GM19397 (cell line): ENCODE results near the gene CTNS.
A peak's percentile ranks its signal among the peaks of the same experiment; 100 is the strongest.

ENCODE experiments used
- ATAC-seq: cut with Tn5 transposase; IDR thresholded peaks from one replicate; pipeline ENCODE4 v1.9.1; 2021; ENCODE audit warnings: mild to moderate bottlenecking, moderate library complexity; ENCODE audit not compliant: unreplicated experiment

The CTNS gene

DNA sequence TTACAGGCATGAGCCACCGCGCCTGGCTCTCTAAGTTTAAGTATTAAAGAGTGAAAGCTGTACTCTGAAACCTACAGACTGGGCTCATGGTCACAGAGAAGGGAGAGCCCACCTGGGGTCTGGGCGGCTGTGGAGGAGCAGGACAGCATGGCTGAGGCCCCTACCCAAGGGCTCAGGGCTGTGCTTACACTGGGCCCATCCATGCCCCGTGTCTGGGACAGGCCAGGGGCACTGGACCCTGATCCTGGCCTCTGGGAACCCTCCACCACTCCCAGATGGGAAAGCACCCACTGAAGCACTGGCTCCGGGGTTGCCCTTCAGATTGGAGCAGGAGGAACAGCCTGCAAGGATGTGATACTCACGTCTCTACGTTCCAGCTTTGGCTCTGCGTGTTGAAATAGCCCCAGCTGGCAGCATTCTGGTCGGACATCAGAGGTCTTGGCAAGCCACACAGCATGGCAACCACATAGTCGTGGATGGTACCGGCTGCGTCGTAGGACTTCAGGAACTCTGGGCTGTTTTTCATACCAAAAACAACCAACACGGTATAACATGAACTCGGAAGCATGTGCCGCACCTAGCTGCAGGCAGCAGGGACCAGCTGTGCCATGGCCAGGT is 13.5 kb upstream of the CTNS start:
- no peak for ATAC-seq

DNA sequence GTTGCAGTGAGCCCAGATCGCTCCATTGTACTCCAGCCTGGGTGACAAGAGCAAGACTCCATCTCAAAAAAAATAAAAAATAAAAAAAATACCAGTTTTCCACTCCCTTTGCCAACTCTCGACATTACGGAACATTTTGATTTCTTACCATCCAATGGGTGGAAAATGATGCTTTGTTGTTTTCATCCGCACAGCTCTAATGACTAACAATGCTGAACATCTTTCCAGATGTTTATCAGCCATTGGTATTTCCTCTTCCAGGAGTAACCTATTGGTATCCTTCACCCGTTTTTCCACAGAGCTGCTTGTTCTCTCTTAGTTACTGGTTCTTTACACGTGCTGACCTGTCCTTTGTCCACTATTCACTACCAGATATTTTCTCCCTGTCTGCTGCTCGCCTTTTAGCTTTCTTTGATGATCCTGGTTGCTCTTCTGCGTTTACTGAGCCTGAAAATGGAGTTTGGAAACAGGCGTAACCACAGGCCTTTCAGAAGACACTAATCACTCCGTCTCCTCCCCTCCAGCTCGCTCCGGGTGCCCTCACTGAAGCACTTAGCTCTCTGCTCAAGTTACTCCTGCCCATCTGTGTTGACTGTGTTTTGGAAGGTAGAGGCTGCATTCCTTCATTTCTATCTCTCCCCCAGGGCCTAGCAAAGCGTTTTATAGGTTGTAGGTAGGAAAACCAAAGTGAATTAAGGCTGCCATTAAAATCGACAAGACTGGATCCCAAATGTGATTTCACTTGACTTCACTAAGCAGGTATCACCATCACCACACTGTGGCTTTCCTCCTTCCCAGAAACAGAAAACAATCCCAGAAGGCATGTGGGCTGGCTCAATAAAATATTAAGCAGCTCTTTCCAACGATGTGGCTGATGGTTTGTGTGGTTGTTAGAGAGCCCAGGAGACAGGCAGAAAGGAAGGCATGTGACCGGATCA is 9.5 kb upstream of the CTNS start:
- no peak for ATAC-seq

DNA sequence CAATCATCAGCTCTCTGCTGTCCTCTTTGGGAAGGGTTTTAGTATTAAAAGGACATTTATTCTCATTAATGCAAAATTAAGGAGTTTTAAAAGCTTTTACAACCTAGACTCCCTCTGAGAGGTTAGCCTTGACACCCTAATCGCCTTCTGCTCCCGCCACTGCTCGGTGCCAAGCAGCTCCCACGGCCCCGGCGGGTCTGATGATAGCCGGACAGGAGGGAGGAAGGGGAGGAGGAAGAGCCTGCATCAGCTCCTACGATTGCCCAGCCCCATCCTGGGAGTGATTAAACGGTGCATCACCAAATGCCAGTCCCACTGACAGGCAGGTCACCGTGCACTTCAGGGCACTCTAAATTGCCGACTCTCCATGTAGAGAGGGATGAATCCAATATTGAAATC is 8.8 kb upstream of the CTNS start:
- ATAC-seq: no peak

DNA sequence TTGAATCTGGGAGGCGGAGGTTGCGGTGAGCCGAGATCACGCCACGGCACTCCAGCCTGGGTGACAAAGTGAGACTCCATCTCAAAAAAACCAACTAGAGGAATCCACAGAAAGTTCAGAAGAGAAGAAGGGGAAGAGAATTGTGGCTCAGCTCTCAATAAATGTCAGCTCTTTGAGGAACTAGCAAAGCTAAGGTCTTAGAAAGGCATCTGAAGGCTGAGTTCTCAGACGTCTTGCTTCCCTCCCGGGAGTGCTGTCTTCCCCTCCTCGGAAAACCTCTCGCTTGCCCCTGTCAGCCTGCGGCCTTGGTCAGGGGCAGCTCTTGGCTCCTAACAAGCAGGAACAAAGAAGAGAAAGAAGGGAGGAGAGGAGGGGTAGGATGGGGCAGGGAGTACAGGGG is 5.8 kb upstream of the CTNS start:
- no peak for ATAC-seq

DNA sequence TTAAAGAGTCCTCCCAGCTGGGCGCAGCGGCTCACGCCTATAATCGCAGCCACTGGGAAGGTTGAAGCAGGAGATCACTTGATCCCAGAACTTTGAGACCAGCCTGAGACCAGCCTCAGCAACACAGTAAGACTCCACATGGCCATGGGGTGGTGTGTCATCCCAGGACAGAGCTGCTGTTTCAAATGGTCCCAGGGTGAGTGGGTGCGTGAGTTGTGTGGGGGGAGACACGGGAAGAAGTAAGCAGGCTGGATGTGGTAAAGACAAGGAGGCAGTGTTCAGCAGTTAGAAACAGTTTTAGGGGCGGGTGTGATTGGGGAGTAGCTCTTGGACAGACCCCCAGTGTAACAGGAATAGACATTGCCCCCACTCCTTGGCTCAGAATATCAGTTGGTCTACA is 4.3 kb upstream of the CTNS start:
- ATAC-seq: no peak

DNA sequence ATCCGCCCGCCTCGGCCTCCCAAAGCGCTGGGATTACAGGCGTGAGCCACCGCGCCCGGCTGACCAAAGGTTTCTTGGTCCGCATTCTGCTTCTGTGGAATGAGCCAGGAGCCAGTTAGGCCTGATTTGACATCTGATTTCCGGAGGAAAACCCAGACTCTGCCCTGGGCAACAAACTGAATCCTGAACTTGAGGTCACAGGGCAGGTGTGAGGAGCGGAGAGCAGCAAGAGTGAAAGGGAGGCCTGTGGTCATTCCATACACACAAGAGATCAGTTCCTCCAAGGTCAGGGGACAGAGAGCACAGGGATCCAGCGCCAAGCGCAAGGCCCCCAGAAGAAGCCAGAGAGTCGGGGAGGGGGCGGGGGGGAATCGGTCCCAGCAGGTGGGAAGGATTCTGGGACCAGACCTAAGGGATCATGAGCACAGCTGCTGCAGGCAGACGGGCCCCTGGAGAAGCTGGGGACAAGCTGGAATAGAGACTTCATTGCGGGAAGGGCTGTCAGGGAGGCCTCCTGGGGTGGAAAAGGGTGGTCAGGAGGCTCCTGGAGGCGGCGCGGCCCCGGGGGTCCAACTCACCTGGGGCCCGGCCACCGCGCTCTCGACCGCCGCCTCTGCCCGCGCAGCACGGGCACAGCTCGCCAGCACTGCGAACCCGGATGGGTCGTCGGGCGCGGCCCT is 946 bp upstream of the CTNS start:
- ATAC-seq: peak; percentile 34

DNA sequence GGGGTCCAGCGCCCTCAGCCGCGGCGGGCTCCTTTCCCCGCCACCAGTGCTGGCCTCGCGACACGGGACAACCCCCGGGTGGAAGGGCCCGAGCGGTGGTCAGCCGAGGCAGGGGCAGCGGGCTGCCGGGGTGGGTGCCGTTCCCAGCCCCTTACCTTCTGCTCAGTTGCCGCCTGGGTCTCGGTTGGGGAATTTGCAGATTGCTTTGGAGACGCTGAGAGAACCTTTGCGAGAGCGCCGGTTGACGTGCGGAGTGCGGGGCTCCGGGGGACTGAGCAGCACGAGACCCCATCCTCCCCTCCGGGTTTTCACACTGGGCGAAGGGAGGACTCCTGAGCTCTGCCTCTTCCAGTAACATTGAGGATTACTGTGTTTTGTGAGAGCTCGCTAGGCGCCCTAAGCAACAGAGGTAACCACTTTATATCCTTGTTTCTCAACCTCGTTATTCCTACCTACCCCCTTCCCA is 381 bp downstream of the CTNS start:
- ATAC-seq: peak; percentile 15

DNA sequence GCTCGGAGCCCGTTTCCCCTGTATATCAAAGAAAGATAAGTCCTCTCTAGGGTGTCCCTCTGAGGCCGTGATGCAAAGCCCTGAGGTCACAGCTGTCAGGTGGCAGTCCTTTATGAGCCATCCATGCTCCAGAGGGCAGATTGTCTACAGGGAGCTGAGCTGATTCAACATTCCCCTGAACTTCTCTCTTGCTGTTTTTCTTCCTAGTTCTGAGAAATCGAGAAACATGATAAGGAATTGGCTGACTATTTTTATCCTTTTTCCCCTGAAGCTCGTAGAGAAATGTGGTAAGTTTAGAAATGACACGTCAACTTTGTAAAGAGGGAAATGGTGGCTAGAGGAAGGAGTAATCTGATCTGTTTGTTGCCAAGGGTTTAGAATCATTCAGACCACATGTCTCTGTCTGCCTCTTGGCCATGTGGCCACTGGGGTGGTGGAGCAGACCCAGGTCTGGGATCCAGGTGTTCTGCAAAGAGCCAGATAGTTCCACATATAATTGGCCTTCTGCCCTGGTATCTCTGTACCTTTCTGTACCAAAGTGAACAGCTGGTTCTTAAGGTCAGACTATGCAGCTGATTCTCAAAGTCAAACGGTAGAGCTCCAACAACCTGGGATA is 3.5 kb downstream of the CTNS start:
- no peak for ATAC-seq

DNA sequence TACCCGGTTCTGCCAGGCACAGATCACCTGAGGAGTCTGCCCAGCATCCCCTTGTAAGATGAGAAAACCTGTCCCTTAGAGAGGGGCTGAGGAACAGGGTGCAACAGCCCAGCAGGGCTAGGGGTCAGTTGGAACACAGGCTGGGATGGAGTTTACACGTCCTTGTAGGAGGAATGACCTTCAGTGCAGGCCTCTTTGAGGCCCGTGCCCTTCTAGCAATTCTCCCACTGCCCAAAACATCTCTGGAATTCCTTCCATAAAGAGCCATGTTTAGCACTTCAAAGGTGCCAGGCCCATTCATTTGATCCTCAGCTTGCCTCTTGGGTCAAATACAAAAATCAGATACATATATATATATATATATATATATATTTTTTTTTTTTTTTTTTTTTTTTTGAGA is 4.5 kb downstream of the CTNS start:
- no peak for ATAC-seq

DNA sequence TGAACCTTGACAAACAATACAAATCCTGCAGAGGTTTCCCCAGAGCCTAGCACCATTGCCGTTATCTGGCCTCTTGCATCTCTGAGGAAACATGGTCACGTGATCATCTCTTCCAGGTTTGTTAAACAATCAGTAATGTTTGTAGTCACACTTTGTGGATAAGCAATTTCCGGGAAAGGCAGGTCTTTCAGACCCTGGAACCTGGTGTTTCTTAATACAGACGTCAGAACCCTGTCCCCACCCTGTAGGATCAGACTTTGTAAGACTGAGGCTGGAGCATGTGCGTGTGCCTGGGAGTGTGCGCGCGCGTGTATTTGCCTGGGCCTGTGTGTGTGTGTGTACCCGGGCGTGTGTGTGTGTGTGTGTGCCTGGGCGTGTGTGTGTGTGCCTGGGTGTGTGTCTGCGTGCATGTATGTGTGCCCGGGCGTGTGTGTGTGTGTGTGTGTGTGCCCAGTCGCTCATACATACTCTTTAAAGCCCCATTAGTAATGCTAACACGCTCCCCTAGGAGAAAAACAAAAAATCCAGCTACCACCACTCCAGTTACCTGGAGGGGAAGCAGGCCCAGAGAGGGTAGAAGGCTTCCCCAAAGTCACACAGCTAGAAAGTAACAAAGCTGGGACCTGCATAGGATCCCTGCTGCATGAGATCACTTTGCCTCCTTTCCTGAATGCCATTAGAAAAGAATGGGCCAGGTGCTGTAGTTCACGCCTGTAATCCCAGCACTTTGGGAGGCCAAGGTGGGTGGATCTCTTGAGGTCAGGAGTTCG is 5.3 kb downstream of the CTNS start:
- ATAC-seq: no peak

DNA sequence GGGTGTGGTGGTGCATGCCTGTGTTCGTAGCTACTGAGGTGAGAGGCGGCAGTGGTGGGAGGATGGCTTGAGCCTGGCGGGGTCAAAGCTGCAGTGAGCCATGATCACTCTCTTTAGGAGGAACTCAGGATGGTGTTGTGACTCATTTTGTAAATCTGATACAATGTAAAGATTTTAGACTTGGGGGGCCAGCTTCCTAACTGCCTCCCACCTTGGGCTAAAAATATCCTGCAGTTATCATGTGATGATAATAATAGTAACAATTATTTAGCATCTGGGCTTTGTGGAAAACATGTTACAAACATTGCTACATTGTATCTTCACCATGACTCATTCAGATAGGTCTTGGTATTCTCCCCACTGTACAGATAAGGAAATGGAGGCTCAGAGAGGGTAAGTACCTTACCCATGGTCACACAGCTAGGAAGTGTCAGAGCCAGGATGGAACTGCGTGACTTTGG is 7.4 kb downstream of the CTNS start:
- ATAC-seq: no peak

DNA sequence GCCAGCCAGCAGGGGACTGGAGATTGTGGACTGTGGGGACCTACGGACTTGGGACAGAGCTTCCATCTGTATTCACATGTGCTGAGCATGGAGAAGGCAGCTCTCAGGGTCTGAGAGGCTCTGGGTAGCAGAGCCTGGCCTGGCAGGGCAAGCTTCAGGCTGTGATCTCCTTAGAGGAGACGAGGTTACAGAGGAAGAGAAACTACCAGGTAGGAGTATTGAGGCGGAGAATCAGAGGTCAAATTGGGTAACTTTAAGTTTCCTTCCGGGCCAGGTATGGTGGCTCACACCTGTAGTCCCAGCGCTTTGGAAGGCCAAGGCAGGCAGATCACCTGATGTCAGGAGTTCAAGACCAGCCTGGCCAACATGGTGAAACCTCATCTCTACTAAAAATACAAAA is 8.8 kb downstream of the CTNS start:
- ATAC-seq: no peak

DNA sequence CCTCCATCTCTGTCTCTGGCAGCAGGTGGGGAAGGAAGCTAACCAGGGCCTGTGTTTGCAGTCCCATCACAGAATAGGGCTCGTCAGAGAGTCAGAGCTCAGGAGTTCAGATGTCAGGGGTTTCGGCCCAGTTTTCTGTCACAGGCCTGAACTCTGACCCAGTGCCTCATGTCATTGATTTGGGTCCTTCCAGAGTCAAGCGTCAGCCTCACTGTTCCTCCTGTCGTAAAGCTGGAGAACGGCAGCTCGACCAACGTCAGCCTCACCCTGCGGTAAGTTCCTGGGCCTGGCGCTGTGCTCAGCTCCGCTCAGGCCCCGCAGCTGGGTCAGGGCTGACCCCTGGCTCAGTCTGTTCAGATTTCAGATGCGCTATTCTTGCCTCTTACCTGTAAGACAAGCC is 10.7 kb downstream of the CTNS start:
- no peak for ATAC-seq

DNA sequence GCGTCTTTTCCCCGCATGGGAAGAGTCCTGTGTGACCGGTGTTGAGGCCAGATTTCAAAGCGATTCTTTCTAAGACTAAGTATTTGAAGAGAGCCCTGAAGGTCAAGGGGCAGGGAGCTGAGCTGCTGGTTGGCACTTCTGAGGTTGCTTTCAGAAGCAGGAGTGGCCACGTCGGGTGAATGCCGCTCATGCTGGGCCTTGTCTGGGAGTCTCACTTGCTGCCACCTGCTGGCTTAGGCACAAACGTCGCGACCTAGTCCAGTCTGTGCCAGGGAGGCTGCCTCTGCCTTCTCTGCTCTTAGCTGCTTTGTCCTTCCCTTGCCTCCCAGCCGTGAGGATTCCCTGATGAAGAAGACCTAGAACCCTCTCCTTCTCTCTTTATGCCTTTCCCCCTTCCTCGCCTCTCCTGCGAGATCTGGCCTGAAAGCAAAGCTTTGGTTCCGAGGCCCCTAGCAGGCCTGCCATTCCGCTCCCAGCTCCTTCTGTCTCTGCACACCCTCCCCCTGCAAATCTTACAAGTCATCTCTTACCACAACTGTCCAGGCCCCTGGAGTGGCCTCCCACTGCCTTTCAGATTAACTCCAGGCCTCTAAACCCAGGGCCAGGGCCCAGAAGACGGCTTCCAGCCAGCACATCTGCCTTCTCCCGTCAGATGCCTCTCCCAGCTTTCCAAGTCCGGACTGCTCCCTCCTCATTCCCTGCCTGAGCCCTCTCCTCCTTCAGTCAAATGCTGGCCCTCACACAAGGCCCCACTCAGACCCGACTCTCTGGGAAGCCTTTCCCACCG is 11.4 kb downstream of the CTNS start:
- no peak for ATAC-seq

DNA sequence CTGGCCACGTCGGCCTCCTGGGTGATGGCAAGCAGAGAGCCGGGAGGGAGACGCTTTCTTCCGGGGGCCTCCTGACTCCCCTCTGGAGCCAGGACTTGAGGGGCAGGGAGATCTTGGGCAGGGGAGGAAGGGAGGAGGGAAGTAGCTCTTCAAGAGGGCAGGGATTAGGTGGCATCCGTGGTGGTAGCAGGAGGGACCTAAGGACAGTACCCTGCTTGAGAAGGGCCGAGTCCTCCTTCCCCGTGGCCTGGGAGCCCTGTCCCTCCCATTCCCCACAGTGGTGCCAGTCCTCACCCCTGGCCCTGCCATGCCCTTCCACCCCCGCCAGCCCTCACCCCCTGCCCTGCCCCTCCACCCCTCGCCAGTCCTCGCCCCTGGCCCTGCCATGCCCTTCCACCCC is 19.2 kb downstream of the CTNS start:
- ATAC-seq: no peak

DNA sequence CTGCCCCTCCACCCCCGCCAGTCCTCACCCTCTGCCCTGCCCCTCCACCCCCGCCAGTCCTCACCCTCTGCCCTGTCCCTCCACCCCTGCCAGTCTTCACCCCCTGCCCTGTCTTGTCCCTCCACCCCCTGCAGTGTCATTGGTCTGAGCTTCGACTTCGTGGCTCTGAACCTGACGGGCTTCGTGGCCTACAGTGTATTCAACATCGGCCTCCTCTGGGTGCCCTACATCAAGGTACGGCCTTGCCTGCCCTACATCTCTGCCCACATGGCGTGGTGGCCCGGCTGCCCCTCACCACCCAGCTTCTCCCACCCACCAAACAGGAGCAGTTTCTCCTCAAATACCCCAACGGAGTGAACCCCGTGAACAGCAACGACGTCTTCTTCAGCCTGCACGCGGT is 19.8 kb downstream of the CTNS start:
- no peak for ATAC-seq

DNA sequence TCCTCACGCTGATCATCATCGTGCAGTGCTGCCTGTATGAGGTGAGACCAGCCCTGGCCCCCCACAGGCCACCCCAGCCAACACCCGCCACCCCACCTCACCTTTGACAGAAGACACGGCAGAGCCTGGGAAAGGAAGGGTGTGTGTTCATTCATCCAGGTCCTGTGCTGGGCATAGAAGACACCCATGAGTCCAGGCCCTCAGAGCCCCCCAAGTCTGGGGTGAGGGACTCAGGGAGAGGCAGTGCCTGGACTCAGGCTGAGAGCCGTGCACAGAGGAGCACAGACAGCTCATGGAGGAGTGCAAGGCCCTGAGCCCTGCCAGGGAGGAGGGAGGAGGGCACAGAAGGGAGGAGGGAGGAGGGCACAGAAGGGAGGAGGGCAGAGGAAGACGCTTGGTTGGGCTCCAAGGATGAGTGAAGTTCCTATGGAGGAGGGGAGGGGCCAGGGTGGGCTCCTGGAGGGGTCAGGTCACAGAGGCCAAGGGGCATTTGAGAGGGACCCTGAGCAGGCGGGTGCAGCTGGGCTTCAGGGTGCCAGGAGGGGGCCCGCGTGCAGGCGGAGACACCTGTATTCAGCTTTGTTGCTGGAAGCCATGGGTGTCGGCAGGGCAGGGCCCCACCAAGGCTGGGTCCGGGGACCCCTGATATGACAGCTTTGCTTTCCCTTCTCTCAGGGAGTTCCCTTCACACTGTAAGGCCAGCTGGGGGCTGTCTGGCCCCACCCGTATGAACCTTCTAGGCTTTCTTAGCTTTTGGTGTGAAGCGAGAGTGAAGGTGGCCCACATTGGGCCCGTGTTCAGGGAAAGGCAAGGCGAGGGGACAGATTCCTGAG is 20.4 kb downstream of the CTNS start:
- ATAC-seq: no peak

DNA sequence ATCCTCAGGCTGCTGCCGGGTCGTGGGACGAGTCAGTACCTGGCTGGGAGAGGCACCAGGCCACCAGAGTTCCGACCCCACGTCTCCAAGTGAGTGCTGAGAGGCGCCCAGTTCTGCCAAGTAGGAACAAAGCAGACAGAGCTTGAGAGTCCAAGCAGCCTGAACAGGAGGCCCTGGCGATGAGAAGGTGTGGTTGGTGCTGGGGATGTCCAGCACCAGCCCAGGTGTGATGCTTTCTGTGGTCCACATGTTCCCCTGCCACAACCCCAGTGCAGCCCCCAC is 21.0 kb downstream of the CTNS start:
- no peak for ATAC-seq
